Measurements from ENCODE around the gene TGM2. TPM values are rescaled to one million over a fixed set of nuclear protein-coding genes. Genes with fewer than 3 reads are reported as not detected.

Gene TGM2
- polyA plus RNA-seq (ENCODE audit: insufficient read length): 31.8 TPM
- long read RNA-seq, donor 1, full-length matches to known transcripts: 8 of 14 reads
- long read RNA-seq, donor 1, partial matches to known transcripts: 6 of 14 reads
- long read RNA-seq, donor 1, other reads (novel, unspliced or antisense): 0 of 14 reads
- long read RNA-seq, donor 2, full-length matches to known transcripts: 3 of 8 reads
- long read RNA-seq, donor 2, partial matches to known transcripts: 5 of 8 reads
- long read RNA-seq, donor 2, other reads (novel, unspliced or antisense): 0 of 8 reads
- long read RNA-seq, donor 3, full-length matches to known transcripts: 4 of 9 reads
- long read RNA-seq, donor 3, partial matches to known transcripts: 5 of 9 reads
- long read RNA-seq, donor 3, other reads (novel, unspliced or antisense): 0 of 9 reads
- long read RNA-seq, donor 4, partial matches to known transcripts: 11 of 12 reads
- long read RNA-seq, donor 4, other reads (novel, unspliced or antisense): 0 of 12 reads
- long read RNA-seq, donor 5, full-length matches to known transcripts: 6 of 34 reads
- long read RNA-seq, donor 5, partial matches to known transcripts: 28 of 34 reads
- long read RNA-seq, donor 5, other reads (novel, unspliced or antisense): 0 of 34 reads
- long read RNA-seq, donor 6, full-length matches to known transcripts: 7 of 7 reads
- long read RNA-seq, donor 6, partial matches to known transcripts: 0 of 7 reads
- long read RNA-seq, donor 6, other reads (novel, unspliced or antisense): 0 of 7 reads
- long read RNA-seq, donor 7, full-length matches to known transcripts: 12 of 12 reads
- long read RNA-seq, donor 7, partial matches to known transcripts: 0 of 12 reads
- long read RNA-seq, donor 7, other reads (novel, unspliced or antisense): 0 of 12 reads
- long read RNA-seq, donor 8, partial matches to known transcripts: 0 of 1 reads
- long read RNA-seq, donor 8, other reads (novel, unspliced or antisense): 0 of 1 reads

DNA sequence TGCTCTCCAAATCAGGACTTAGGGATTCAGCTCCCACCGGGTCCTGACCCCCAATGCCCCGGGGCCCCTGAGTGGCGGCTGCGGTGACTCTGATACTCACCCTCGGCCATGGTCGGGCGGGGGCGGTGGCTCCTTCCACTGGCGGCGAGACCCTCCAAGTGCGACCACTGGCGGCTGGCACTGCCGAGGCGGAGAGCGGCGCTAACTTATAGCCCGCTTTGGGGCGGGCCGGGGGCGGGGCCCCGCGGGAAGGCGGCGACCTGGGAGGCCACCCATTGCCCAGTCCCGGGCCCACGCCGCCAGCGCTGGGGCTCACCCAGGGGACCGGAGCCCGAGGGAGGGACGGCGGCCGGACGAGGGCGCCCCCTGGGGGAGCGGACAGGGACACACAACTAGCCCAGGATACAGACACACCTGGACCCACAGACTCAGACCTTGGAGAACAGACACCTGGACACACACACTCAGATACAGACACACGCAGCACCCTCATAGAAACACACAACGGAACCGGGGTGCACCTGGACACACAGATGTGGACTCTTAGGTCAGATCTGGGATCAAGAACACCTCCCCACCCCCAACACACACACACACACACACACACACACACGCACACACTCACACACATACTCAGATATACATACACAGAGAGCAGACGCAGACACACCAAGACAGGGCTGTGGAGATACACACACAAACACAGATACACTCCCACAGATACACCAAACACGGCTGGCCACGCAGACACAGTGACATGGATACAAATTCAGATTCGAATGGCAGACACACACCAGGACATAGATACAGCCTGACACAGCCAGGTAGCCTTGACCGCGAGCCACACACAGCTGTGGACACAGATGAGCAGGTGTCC is at the start of gene TGM2:
Gene TGM2, minus strand, starts transcription at position 182 of the 877 bp plus-strand sequence. Its CDS starts 72 bp downstream, at position 110.
- DNase-seq: no peak

GRCh38 chr20:38214256-38215193 is 49.5 kb upstream of the TGM2 start:
- DNase-seq: no peak

DNA sequence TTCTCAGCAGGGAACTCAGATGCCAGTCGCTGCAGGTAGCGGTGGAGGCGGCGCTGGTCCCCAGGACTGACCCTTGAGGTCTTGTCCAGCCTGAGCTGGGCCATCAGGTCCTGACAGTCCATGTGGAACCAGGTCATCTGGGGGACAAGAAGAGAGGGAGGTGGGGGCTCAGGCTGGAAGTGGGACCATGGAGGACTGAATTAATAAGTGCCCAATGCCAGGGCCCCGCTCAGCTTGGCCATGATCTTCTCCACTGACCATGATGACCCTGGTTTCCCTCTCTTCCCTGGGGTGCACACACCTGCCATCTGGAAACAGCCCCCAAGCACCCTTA is 48.5 kb upstream of the TGM2 start:
- DNase-seq: no peak

- no peak for DNase-seq
These were observed 47.9 kb upstream of the TGM2 start for GRCh38 chr20:38212806-38213606.

DNA sequence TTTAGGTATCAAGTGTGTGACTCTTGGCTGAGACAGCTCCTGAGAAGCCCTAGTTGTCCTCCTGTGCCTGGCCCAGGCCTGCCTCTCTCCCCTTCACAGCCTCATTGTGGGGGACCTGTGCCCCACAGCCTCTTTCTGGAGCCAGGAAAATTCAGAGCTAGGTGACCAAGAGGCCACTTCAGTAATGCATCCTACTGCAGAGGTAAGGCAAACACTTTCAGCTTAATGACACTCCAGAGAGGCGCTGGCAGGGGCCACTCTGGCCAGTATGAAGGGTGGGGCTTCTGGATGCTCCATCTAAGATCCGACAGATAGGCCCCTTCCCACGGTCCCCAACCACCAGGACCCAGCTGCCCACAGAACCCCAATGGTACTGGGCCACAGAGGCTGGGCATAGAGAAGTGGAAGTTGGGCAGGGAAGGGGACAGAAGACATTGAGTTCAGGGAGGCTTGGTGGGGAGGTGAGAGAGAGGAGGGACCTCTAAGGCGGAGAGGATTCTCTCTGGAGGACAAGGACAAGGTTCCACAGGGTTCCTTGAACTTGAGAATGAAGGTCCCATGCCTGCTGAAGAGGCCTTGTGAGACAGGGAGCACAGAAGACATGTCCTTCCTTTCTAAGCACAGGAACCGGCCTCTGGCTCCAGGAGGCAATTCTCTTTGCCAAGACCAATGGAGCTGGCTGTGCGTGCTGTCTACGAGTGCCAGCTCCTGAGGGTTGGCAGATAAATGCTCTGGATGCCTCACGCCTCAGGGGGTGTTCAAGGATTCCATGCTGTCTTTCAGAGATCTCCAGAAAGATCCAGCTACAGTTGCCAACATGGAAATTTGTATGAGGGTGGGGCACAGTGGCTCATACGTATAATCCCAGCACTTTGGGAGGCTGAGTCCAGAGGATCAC is 46.4 kb upstream of the TGM2 start:
- DNase-seq: no peak

- no peak for DNase-seq
These were observed 45.7 kb upstream of the TGM2 start for GRCh38 chr20:38210741-38211140.

- no peak for DNase-seq
These were observed 44.8 kb upstream of the TGM2 start for GRCh38 chr20:38209736-38210405.

DNA sequence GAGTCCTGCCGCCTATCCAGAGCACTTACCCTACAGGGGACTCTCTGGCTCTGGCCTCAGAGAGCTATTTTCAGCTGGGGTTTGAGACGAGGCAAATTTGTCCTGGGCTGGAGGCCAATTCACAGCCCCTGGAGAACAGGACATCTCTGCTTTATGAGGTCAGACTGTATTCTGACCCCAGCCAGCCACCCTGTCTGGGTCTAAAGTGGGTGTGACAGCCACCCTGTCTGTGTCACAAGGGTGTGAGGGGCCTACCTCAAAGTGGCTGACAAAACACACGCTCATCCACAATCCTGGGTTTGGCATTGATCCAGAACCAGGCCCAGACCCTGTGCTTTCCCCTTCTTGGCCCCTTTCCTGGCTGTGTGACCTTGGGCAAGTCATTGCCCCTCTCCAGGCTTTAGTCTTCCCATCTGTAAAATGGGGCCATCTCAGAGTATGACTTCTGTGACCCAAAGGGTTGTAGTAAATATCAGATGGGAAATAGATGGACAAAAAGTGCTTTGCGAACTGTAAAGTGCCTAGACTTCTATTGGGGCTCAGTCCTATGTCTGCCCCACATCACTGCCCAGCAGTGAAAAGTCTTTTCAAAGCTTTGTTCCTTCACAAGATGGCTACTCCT is 44.1 kb upstream of the TGM2 start:
- DNase-seq: no peak

DNA sequence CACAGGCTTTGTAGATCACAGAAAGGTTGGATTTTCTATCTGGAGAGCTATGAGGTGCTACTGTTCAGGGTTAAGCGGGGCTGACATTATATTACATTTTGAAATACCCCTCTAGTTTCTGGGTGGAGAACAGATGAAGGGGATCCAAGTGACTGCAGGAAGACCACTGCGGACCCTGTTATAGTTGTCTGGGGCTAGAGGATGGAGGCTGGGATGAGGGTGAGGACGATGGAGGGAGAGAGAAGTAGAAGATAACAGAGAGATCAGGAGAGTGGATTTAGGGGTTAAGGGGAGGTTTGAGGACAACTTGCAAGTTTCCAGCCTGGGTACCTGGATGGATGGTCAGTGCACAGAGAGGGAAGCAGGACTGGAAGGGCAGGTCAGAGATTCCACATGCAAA is 43.5 kb upstream of the TGM2 start:
- DNase-seq: no peak

DNA sequence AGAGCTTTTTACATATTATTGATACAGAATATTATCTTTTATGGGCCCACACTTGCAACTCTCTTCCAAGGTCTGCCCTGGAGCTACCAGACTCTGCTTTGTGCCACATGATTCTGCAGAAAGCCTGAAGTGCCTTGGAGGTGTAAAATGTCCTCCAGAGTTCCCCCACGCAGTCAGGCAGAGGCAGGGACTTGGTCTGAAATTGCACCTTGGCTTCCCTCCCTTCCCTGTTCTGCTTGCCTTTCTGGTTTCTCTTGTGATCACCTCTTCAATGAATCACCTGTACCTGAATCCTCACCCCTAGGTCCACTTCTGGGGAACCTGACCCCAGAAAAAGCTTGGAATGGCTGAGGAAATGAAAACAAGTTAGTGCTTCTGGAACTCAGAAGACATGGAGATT is 43.0 kb upstream of the TGM2 start:
- no peak for DNase-seq

DNA sequence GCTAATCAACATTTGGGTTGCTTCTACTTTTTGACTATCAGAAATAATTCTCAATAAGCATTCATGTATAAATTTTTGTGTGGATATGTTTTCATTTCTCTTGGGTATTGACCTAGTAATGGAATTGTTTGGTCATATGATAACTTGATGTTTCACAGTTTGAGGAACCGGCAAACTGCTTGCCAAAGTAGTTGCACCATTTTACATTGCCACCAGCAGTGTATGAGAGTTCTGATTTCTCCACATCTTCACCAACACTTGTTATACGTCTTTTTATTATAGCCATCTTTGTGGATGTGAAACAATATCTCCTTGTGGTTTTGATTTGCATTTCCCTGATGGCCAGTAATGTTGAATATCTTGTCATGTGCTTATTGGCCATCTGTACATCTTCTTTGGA is 42.6 kb upstream of the TGM2 start:
- no peak for DNase-seq

- DNase-seq: no peak
These were observed 39.9 kb upstream of the TGM2 start for GRCh38 chr20:38205001-38205400.

DNA sequence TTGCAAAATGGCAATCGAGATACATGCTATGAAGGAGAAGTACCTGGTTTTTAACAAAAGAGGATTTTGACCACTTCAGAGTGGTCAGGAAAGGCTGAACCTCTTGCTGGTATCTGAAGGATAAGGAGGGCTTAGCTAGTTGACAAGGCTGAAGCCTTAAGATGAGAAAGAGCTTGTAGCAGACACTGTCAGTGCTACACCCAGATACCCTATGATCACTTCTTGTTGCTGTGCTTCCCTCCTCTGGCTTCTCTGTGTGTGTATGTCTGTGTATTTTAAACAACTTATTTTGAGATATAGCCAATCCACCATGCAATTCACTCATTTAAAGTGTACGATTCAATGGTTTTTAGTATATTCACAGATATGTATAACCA is 38.9 kb upstream of the TGM2 start:
- DNase-seq: no peak

- no peak for DNase-seq
These were observed 38.4 kb upstream of the TGM2 start for GRCh38 chr20:38203337-38203980.

DNA sequence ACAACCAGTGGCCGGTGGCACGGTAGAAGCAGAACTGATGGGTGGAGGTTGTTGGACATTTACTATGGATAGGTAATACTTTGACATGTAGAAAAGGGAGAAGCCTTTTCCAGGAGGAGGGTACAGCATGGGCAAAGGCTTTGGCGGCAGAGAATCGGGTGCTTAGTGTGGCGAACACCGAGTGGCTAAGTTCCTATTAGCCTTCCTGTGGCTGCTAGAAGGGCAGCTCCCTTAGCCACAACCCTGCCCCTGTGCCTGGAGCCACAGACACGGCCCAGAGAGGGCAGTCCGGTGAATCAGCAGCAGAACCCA is 37.9 kb upstream of the TGM2 start:
- no peak for DNase-seq

- DNase-seq: no peak
These were observed 37.3 kb upstream of the TGM2 start for GRCh38 chr20:38202153-38202981.

GRCh38 chr20:38201356-38201755 is 36.3 kb upstream of the TGM2 start:
- DNase-seq: no peak

All from left kidney (tissue), 8 donors.